ENCODE results near the gene TRDMT1. TPM values are rescaled to one million over a fixed set of nuclear protein-coding genes. Genes with fewer than 3 reads are reported as not detected.

The TRDMT1 gene
- total and polyA plus RNA-seq, 2 experiments from 2014 or later: 3.9 to 10.1 TPM

DNA sequence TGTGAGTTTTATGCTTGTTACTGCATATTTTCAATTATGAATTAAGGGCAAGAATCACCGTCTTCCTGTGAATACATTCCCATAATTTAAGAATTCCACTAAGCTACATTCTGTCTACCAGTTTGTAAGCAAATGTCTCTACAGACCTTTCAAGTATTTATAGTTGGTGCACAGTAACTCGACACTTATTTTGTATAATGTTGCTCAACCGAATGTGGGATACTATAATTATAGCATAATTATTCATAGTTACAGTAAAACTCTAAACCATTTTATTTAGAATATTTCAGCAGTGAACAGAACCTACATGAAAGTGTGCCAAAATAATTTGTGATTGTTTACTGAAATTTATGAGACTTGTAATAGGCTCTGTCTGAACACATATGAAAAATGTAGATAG lies 54.6 kb downstream of the TRDMT1 start:
- Histone ChIP-seq H3K4me1 (ENCODE audit: low read depth) (no peaks in the 10 kb centered on the region), H3K36me3 (no peaks in the 10 kb centered on the region), H3K4me3 (no peak overlapping the region), H3K9me3 (ENCODE audit: low read depth) (no peaks in the 10 kb centered on the region), H3K27me3 (no peaks in the 10 kb centered on the region), H3K27ac (no peak overlapping the region)
- TF ChIP-seq, protein P1, sequence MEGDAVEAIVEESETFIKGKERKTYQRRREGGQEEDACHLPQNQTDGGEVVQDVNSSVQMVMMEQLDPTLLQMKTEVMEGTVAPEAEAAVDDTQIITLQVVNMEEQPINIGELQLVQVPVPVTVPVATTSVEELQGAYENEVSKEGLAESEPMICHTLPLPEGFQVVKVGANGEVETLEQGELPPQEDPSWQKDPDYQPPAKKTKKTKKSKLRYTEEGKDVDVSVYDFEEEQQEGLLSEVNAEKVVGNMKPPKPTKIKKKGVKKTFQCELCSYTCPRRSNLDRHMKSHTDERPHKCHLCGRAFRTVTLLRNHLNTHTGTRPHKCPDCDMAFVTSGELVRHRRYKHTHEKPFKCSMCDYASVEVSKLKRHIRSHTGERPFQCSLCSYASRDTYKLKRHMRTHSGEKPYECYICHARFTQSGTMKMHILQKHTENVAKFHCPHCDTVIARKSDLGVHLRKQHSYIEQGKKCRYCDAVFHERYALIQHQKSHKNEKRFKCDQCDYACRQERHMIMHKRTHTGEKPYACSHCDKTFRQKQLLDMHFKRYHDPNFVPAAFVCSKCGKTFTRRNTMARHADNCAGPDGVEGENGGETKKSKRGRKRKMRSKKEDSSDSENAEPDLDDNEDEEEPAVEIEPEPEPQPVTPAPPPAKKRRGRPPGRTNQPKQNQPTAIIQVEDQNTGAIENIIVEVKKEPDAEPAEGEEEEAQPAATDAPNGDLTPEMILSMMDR (IDR thresholded peaks at IDR 0.05; ENCODE audit: low read depth, low read length): no peak
- no peak for DNase-seq (ENCODE audit: low read depth in 1 of 2, low spot score in 1 of 2)

DNA sequence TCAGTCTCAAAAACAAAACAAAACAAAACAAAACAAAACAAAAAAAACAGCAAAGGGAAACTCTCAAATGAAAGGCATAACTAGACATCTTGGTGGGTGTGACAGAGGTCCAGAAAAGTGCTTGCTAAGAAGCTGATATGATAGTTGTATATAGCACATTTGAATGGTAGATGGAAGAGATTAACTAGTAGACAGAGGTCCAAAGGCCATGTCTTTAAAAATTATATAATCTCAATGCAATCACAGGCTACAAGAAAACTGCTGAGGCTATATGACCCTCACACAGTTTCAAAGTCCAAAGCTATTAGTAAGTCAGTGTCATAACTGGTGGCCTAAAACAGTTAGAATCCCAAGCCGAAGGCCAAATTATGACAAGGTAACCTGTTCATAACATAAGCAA lies 56.2 kb downstream of the TRDMT1 start:
- H3K4me3 ChIP-seq: no peak overlapping the region
- TF ChIP-seq, protein P1 (IDR thresholded peaks at IDR 0.05; ENCODE audit: low read depth, low read length): no peak
- H3K27me3 ChIP-seq: no peaks in the 10 kb centered on the region
- H3K9me3 ChIP-seq (ENCODE audit: low read depth): no peaks in the 10 kb centered on the region
- no peaks in the 10 kb centered on the region for H3K36me3 ChIP-seq
- no peak for DNase-seq (ENCODE audit: low read depth in 1 of 2, low spot score in 1 of 2)
- no peaks in the 10 kb centered on the region for H3K4me1 ChIP-seq (ENCODE audit: low read depth)
- H3K27ac ChIP-seq: no peak overlapping the region

DNA sequence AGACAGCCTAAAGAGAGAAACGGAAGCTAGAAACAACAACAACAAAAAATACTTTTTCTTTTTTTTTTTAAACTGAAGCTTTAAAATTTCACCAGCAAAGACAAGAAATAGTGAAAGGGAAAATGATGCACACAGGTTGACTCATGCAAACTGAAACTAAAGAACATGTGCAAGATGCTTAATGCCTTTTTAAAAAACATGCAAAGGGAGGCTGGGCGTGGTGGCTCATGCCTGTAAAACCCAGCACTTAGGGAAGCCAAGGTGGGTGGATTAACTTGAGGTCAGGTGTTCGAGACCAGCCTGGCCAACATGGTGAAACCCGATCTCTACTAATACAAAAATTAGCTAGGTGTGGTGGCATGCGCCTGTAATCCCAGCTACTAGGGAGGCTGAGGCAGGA lies 56.7 kb downstream of the TRDMT1 start:
- TF ChIP-seq, protein P1 (IDR thresholded peaks at IDR 0.05; ENCODE audit: low read depth, low read length): no peak
- no peak for DNase-seq (ENCODE audit: low read depth in 1 of 2, low spot score in 1 of 2)
- H3K4me1 ChIP-seq (ENCODE audit: low read depth): no peaks in the 10 kb centered on the region

DNA sequence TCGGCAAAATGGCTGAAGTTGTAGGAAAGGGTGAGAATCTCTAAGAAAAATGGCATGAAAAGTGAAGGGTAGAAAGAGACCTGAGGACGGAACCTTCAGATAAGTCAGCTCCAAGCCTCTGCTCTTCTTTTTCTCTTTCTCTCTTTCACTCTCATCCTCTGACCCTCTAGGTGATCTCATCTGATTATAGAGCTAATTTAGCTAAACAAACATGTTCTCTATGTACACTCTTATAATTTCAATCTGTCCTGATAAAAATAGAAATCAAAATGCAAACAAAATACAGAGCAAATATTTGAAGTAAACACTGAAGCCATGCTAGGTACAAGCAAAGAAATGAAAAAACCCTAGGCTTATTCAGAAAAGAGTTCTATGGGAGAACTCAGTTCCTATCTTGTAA lies 57.4 kb downstream of the TRDMT1 start:
- H3K27ac ChIP-seq: no peak overlapping the region
- TF ChIP-seq, protein P1 (IDR thresholded peaks at IDR 0.05; ENCODE audit: low read depth, low read length): no peak
- H3K36me3 ChIP-seq: no peaks in the 10 kb centered on the region
- no peak for DNase-seq (ENCODE audit: low read depth in 1 of 2, low spot score in 1 of 2)
- H3K4me1 ChIP-seq (ENCODE audit: low read depth): no peaks in the 10 kb centered on the region
- H3K9me3 ChIP-seq (ENCODE audit: low read depth): no peaks in the 10 kb centered on the region
- H3K4me3 ChIP-seq: no peak overlapping the region
- H3K27me3 ChIP-seq: no peaks in the 10 kb centered on the region

More for the DNA sequence above, 56.7 kb downstream of the TRDMT1 start:
- H3K27me3 ChIP-seq: no peaks in the 10 kb centered on the region
- no peak overlapping the region for H3K4me3 ChIP-seq
- H3K36me3 ChIP-seq: no peaks in the 10 kb centered on the region
- no peak overlapping the region for H3K27ac ChIP-seq
- no peaks in the 10 kb centered on the region for H3K9me3 ChIP-seq (ENCODE audit: low read depth)

DNA sequence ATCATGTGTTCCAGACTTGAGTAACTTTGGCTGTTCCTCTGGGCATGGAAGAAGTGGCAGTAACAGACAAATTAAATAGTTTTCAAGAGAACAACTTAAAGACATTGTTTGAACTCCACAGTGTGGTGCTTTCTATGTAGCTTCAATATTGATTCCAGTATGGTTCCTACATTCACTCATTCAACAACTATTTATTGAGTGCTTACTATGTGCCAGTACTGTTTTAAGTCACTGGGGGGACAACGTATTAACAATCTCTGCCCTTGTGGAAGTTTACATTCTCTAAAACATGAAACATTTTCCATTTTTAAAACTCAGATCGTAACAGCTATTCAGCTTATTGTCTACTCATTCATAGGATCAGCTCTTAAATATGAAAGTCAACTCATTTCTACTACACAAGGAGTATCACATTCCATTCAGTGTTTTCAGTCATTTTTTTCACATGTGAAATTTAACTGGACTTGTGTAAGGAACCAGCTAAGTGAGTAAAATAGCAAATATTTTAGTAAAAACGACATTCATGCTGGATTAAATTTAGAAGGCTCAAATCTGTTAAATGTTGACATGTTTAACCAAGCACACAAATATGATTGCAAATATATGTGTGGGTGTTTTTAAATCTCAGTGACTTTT lies 58.3 kb downstream of the TRDMT1 start:
- no peak overlapping the region for H3K27ac ChIP-seq
- DNase-seq (ENCODE audit: low read depth in 1 of 2, low spot score in 1 of 2): no peak
- no peaks in the 10 kb centered on the region for H3K27me3 ChIP-seq
- no peaks in the 10 kb centered on the region for H3K4me1 ChIP-seq (ENCODE audit: low read depth)
- H3K4me3 ChIP-seq: no peak overlapping the region
- no peaks in the 10 kb centered on the region for H3K36me3 ChIP-seq
- TF ChIP-seq, protein P1 (IDR thresholded peaks at IDR 0.05; ENCODE audit: low read depth, low read length): no peak
- H3K9me3 ChIP-seq (ENCODE audit: low read depth): no peaks in the 10 kb centered on the region
